NOMO-1 (cell line): ENCODE data around the gene UVRAG.

Experiments used
- DNase-seq, 2 experiments: peaks; one replicate each; lab custom pipeline; 2025; ENCODE audit not compliant: unreplicated experiment in 2 of 2; lab: John Stamatoyannopoulos, UW

UVRAG gene

GRCh38 chr11:76086743-76087635, 272.0 kb downstream of the UVRAG start:
- DNase-seq, result no peak

GRCh38 chr11:76087749-76088148, 272.7 kb downstream of the UVRAG start:
- no peak for DNase-seq

- DNase-seq, result no peak
These were observed 273.5 kb downstream of the UVRAG start for GRCh38 chr11:76088511-76088910.

GRCh38 chr11:76090174-76090573, 275.2 kb downstream of the UVRAG start:
- no peak for DNase-seq

GRCh38 chr11:76090821-76091220, 275.8 kb downstream of the UVRAG start:
- no peak for DNase-seq

- no peak for DNase-seq
These were observed 279.7 kb downstream of the UVRAG start for GRCh38 chr11:76094740-76095139.

GRCh38 chr11:76095891-76096290, 280.9 kb downstream of the UVRAG start:
- no peak for DNase-seq

- no peak for DNase-seq
These were observed 281.5 kb downstream of the UVRAG start for GRCh38 chr11:76096552-76096951.

- no peak for DNase-seq
These were observed 287.8 kb downstream of the UVRAG start for GRCh38 chr11:76102802-76103201.

- no peak for DNase-seq
These were observed 288.4 kb downstream of the UVRAG start for GRCh38 chr11:76103460-76103859.

- no peak for DNase-seq
These were observed 289.3 kb downstream of the UVRAG start for GRCh38 chr11:76104285-76104684.

- DNase-seq, result no peak
These were observed 290.6 kb downstream of the UVRAG start for GRCh38 chr11:76105637-76106036.

GRCh38 chr11:76107971-76108370, 293.0 kb downstream of the UVRAG start:
- DNase-seq, result no peak

- no peak for DNase-seq
These were observed 299.2 kb downstream of the UVRAG start for GRCh38 chr11:76114238-76114637.

GRCh38 chr11:76115555-76115954, 300.5 kb downstream of the UVRAG start:
- no peak for DNase-seq

GRCh38 chr11:76119032-76119431, 304.0 kb downstream of the UVRAG start:
- DNase-seq, result peak in 1 of 2 experiments; percentile 4

GRCh38 chr11:76119779-76120178, 304.8 kb downstream of the UVRAG start:
- DNase-seq, result no peak

GRCh38 chr11:76120513-76121101, 305.6 kb downstream of the UVRAG start:
- no peak for DNase-seq

GRCh38 chr11:76123248-76123647, 308.2 kb downstream of the UVRAG start:
- DNase-seq, result no peak

GRCh38 chr11:76124905-76125770, 310.1 kb downstream of the UVRAG start:
- peak in 1 of 2 experiments; percentile 62 for DNase-seq

- DNase-seq, result no peak
These were observed 314.7 kb downstream of the UVRAG start for GRCh38 chr11:76129729-76130128.
